Measurements from ENCODE around the gene ZG16.

ZG16 gene

DNA sequence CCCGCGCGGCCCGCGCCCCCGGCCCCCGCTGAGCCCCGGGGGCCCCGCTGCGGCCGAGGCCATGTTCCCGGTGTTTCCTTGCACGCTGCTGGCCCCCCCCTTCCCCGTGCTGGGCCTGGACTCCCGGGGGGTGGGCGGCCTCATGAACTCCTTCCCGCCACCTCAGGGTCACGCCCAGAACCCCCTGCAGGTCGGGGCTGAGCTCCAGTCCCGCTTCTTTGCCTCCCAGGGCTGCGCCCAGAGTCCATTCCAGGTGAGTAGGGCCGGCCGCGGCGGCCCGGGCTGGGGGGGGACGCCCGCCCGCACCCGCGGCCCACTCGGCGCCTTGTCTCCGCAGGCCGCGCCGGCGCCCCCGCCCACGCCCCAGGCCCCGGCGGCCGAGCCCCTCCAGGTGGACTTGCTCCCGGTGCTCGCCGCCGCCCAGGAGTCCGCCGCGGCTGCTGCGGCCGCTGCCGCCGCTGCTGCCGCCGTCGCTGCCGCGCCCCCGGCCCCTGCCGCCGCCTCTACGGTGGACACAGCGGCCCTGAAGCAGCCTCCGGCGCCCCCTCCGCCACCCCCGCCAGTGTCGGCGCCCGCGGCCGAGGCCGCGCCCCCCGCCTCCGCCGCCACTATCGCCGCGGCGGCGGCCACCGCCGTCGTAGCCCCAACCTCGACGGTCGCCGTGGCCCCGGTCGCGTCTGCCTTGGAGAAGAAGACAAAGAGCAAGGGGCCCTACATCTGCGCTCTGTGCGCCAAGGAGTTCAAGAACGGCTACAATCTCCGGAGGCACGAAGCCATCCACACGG is 28.8 kb downstream of the ZG16 start:
- H3K36me3 Mint-ChIP-seq, result peaks cover 40 to 61% of the 10 kb centered on the region in 2 donors
- peak; percentile 58 for DNase-seq
- ATAC-seq (replicated peaks), result peak; percentile 3 to 4
- peak overlapping the region; percentile 96 for H3K27ac Mint-ChIP-seq
- H3K9me3 Mint-ChIP-seq, result no peaks in the 10 kb centered on the region
- peak overlapping the region; percentile 85 to 88 for H3K4me3 Mint-ChIP-seq
- H3K27me3 Mint-ChIP-seq, result peaks cover 0 to 4% of the 10 kb centered on the region in 2 donors
- H3K4me1 Mint-ChIP-seq, result peaks cover 50 to 64% of the 10 kb centered on the region in 2 donors

DNA sequence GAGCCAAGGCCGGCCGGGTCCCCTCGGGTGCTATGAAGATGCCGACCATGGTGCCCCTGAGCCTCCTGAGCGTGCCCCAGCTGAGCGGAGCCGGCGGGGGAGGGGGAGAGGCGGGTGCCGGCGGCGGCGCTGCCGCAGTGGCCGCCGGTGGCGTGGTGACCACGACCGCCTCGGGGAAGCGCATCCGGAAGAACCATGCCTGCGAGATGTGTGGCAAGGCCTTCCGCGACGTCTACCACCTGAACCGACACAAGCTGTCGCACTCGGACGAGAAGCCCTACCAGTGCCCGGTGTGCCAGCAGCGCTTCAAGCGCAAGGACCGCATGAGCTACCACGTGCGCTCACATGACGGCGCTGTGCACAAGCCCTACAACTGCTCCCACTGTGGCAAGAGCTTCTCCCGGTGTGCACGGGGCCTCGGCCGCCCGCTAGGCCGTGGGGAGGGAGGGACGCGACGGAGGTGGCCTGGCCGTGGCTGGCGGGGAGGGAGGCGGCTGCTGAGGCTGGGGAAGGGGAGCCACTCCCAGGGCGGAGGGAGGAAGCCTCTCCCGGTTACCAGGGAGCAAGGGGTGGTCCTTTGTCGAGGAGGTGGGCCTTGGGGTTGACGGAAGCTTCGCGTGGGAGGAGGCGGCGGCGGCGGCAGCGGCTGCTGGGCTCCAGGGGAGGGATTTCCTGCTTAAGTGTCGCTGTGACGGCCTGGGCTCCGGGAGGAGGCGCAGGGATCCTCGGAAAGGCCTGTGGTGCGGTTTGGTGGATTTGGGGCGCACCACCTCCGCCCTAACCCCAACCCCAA is 29.6 kb downstream of the ZG16 start:
- peaks cover 0 to 12% of the 10 kb centered on the region in 2 donors for H3K27me3 Mint-ChIP-seq
- H3K36me3 Mint-ChIP-seq, result peaks cover 39 to 56% of the 10 kb centered on the region in 2 donors
- H3K4me3 Mint-ChIP-seq, result peak overlapping the region; percentile 85 to 88
- DNase-seq, result peak; percentile 85
- H3K27ac Mint-ChIP-seq, result peak overlapping the region; percentile 96
- peak; percentile 47 to 51 for ATAC-seq (replicated peaks)
- peaks cover 51 to 71% of the 10 kb centered on the region in 2 donors for H3K4me1 Mint-ChIP-seq
- H3K9me3 Mint-ChIP-seq, result no peaks in the 10 kb centered on the region

DNA sequence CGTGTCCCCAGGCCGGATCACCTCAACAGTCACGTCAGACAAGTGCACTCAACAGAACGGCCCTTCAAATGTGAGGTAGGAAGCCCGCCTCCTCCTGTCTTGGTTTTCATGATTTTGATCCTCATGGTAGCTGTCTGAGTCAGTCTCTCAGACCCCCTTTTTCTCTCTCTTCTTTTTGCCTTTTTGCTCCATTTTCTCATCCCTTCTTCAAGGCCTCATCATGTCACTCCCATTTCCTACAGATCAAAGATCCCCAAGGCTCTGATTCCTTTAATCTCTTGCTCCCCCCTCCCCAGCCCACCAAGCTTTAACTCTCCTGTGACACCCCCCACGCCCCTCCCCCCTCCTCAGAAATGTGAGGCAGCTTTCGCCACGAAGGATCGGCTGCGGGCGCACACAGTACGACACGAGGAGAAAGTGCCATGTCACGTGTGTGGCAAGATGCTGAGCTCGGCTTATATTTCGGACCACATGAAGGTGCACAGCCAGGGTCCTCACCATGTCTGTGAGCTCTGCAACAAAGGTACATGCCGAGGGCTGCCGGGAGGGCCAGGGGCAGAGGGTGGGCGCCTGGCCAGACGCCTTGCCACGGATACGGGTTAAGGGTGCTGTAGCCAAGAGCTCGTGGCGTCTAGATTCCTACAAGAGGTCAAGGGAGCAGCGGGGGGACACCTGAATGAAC is 30.3 kb downstream of the ZG16 start:
- DNase-seq, result no peak
- Mint-ChIP-seq H3K9me3 (no peaks in the 10 kb centered on the region), H3K27me3 (peaks cover 0 to 15% of the 10 kb centered on the region in 2 donors)

DNA sequence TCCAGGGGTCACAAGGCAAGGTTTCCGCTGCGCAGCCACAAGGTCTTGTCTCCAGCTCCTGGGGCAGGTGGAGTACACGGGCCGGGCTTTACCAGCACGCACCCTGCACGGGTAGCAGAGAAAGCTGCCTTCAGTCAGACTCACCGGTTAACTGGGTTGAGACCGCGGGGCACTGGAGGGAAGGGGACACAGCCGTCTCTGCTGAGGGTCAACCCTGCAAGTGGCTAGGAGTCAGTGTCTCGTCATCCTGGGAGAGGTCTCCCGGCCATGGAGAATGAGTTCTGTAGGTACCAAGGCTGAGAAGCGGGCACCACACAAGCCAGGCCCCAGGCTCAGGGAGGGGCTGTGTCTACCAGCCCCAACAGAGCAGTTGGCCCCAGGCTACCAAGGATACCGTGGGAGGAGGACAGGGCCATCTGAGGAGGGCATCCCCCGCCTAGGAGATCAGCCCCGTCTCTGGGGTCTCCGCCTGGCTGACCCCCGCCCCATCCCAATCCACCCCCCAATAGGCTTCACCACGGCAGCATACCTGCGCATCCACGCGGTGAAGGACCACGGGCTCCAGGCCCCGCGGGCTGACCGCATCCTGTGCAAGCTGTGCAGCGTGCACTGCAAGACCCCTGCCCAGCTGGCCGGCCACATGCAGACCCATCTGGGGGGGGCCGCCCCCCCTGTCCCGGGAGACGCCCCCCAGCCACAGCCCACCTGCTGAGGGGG is 31.1 kb downstream of the ZG16 start:
- Mint-ChIP-seq H3K9me3 (no peaks in the 10 kb centered on the region), H3K4me1 (peaks cover 45 to 76% of the 10 kb centered on the region in 2 donors), H3K36me3 (peaks cover 33 to 43% of the 10 kb centered on the region in 2 donors), H3K27me3 (peaks cover 0 to 15% of the 10 kb centered on the region in 2 donors), H3K27ac (peak overlapping the region; percentile 62), H3K4me3 (peak overlapping the region; percentile 85 to 88)
- ATAC-seq (replicated peaks) (no peak), DNase-seq (no peak)

More for the DNA sequence above, 30.3 kb downstream of the ZG16 start:
- H3K4me1 Mint-ChIP-seq, result peaks cover 50 to 76% of the 10 kb centered on the region in 2 donors
- H3K36me3 Mint-ChIP-seq, result peaks cover 37 to 51% of the 10 kb centered on the region in 2 donors
- H3K4me3 Mint-ChIP-seq, result peak overlapping the region; percentile 85 to 88
- peak in 1 of 2 donors; percentile 0 for ATAC-seq (replicated peaks)
- peak overlapping the region; percentile 96 for H3K27ac Mint-ChIP-seq

DNA sequence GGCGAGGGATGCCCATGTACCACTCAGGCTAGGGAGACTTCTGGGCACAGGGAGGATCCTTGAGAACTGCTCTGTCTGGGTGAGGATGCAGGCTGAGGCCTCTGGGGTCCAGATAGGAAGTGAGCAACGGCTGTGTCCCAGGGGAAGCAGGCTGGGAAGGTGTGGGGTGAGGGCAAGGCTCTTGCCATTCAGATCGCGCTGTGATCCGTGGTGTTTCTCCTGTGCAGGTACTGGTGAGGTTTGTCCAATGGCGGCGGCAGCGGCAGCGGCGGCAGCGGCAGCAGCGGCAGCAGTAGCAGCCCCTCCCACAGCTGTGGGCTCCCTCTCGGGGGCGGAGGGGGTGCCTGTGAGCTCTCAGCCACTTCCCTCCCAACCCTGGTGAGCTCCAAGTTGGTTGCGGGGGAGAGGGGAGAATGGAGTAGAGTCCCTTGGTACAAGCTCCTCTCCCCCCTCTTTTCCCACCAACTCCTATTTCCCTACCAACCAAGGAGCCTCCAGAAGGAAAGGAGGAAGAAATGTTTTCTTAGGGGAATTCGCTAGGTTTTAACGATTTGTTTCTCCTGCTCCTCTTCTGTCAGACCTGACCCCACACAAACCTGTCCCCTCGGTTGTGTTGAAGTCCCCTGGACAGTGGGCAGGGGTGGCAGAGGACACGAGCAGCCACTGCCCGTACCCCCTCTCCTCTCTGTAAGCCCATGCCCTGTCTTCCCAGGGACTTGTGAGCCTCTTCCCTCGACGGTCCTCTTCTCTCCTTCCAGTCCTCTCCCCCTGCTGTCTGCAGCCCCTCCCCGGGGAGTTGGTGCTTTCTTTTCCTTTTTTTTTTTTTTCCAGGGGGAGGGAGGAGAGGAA is 32.0 kb downstream of the ZG16 start:
- H3K4me1 Mint-ChIP-seq, result peaks cover 46 to 75% of the 10 kb centered on the region in 2 donors
- DNase-seq (no peak), ATAC-seq (replicated peaks) (no peak)
- no peaks in the 10 kb centered on the region for H3K9me3 Mint-ChIP-seq
- peak overlapping the region; percentile 81 to 84 for H3K4me3 Mint-ChIP-seq
- H3K27ac Mint-ChIP-seq, result peak overlapping the region; percentile 68
- H3K27me3 Mint-ChIP-seq, result peaks cover 0 to 15% of the 10 kb centered on the region in 2 donors
- H3K36me3 Mint-ChIP-seq, result peaks cover 33 to 38% of the 10 kb centered on the region in 2 donors

DNA sequence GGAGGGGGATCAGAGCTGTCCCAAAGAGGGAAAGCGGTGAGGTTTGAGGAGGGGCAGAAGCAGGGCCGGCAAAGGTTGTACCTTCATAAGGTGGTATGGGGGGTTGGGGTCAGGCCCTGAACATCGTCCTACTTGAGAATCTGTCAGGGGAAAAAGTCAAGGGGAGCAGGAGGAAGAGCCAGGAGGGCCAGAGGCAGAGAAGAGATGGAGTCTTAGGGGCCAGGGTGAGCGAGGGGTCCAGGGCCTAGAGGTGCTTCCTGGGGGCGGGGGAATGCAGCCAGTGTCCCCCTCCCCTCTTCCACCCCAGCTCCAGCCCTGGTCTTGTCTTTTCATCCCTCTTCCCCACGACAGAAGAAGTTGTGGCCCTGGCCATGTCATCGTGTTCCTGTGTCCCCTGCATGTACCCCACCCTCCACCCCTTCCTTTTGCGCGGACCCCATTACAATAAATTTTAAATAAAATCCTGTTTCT is 32.7 kb downstream of the ZG16 start:
- no peaks in the 10 kb centered on the region for H3K9me3 Mint-ChIP-seq
- peak overlapping the region; percentile 81 to 84 for H3K4me3 Mint-ChIP-seq
- ATAC-seq (replicated peaks), result no peak
- H3K36me3 Mint-ChIP-seq, result peaks cover 30 to 34% of the 10 kb centered on the region in 2 donors
- peaks cover 0 to 15% of the 10 kb centered on the region in 2 donors for H3K27me3 Mint-ChIP-seq
- DNase-seq, result no peak
- H3K27ac Mint-ChIP-seq, result peak overlapping the region; percentile 72
- H3K4me1 Mint-ChIP-seq, result peaks cover 47 to 76% of the 10 kb centered on the region in 2 donors

DNA sequence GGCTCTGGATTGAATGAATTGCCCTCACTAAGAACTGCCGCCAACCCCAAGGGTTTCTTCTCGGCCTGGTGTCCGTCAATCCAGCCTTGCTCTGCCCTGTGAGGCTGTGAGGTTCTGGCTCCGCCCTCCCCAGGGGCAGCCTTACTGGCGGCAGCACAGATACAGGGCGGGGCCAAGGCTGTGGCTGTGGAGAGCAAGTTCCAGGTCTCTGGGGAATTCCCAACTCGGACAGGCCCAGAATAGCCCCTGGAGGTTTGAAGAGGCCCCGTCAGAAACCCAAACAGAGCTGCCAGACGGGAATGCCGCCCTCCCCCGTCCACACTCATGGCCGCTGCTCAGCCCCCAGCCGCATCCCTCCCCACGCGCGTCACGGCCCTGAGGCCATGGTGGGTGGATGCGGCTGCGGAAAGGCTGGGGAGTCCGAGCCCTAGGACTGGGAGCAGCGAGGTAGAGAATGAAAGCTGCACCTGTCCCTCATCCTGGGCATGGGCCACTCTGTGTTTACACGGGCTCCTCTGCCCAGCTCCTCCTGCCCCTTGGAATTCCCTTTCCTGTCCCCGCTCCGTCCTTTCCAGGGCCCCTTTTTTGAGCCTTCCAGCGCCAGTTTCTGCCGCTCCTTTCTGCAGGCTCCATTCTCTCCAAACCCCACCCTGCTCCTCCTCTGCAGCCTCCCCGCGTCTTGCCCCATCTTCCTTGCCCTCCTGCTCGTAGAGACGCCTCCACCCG is 33.3 kb downstream of the ZG16 start:
- H3K4me1 Mint-ChIP-seq, result peaks cover 48 to 77% of the 10 kb centered on the region in 2 donors
- DNase-seq, result peak; percentile 77
- no peaks in the 10 kb centered on the region for H3K9me3 Mint-ChIP-seq
- H3K36me3 Mint-ChIP-seq, result peaks cover 31 to 35% of the 10 kb centered on the region in 2 donors
- peak overlapping the region; percentile 81 to 84 for H3K4me3 Mint-ChIP-seq
- ATAC-seq (replicated peaks), result peak; percentile 49 to 53
- peaks cover 0 to 15% of the 10 kb centered on the region in 2 donors for H3K27me3 Mint-ChIP-seq
- H3K27ac Mint-ChIP-seq, result peak overlapping the region; percentile 72

DNA sequence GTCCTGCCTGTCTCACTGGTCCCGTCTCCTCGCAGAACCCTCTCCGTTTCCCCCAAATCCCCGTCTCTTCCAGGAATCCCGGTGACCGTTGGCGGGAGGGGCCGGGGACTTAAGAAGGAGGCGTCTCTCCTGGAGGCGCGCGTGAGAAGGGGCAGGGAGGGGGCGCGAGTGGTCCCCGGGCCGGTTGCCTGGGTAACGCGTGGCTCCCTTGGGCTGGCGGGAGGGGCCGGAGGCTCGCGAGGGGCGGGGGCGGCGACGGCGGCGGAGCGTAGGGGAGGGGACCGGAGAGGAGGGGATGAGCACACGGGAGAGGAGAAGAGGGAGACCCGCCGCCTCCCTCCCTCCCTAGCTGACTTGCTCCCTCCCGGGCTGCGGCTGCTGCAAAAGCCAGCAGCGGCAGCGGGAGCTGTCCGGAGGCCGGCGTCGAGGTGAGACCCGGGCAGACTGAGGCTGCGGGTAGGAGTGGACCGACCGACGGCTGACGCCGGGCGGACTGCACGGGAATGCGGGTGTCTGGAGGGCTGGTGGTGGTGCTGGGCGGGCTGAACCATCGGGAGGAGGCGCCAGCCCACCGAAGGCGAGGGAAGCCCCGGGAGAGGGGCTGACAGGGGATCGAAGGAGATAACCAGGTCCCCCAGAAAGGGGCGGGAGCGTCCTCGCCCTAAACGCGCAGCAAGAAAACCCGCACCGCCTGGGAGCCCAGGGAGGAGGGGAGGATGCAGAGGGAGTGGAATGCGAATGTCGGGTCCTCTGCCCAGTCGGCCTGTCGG is 34.0 kb downstream of the ZG16 start, which contains the start of gene PRRT2:
PRRT2 (plus strand) TSS at position 298 of the 770 bp plus-strand sequence. CDS start 862 bp downstream, outside the sequence.
- no peak for DNase-seq
- H3K27ac Mint-ChIP-seq, result peak within 1 kb of the TSS; percentile 72
- peaks cover 0 to 15% of the 10 kb centered on the region in 2 donors for H3K27me3 Mint-ChIP-seq
- peaks cover 52 to 84% of the 10 kb centered on the region in 2 donors for H3K4me1 Mint-ChIP-seq
- H3K36me3 Mint-ChIP-seq, result peaks cover 36 to 42% of the 10 kb centered on the region in 2 donors
- no peaks in the 10 kb centered on the region for H3K9me3 Mint-ChIP-seq
- ATAC-seq (replicated peaks), result no peak
- H3K4me3 Mint-ChIP-seq, result peak within 1 kb of the TSS; percentile 81 to 84

DNA sequence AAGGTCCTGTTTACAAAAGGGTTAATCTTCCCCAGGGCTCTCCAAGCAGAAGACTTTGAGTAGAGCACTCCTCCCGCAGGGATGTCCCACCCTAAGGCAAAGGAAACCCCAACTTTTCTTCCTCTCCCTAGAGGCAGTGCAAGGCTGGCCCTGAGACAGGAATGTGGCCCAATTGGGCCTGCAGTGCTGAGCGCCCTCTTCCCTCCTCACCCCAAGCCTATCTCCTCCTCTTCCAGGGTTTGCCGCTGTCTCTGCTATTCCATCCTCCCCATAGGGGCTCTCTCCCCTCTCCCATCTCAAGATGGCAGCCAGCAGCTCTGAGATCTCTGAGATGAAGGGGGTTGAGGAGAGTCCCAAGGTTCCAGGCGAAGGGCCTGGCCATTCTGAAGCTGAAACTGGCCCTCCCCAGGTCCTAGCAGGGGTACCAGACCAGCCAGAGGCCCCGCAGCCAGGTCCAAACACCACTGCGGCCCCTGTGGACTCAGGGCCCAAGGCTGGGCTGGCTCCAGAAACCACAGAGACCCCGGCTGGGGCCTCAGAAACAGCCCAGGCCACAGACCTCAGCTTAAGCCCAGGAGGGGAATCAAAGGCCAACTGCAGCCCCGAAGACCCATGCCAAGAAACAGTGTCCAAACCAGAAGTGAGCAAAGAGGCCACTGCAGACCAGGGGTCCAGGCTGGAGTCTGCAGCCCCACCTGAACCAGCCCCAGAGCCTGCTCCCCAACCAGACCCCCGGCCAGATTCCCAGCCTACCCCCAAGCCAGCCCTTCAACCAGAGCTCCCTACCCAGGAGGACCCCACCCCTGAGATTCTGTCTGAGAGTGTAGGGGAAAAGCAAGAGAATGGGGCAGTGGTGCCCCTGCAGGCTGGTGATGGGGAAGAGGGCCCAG is 34.9 kb downstream of the ZG16 start:
- Mint-ChIP-seq H3K27me3 (peaks cover 0 to 15% of the 10 kb centered on the region in 2 donors), H3K27ac (peak overlapping the region; percentile 37), H3K4me3 (peak overlapping the region; percentile 25 to 84), H3K9me3 (no peaks in the 10 kb centered on the region), H3K4me1 (peaks cover 51 to 88% of the 10 kb centered on the region in 2 donors), H3K36me3 (peaks cover 33 to 39% of the 10 kb centered on the region in 2 donors)
- no peak for ATAC-seq (replicated peaks)
- DNase-seq, result no peak

DNA sequence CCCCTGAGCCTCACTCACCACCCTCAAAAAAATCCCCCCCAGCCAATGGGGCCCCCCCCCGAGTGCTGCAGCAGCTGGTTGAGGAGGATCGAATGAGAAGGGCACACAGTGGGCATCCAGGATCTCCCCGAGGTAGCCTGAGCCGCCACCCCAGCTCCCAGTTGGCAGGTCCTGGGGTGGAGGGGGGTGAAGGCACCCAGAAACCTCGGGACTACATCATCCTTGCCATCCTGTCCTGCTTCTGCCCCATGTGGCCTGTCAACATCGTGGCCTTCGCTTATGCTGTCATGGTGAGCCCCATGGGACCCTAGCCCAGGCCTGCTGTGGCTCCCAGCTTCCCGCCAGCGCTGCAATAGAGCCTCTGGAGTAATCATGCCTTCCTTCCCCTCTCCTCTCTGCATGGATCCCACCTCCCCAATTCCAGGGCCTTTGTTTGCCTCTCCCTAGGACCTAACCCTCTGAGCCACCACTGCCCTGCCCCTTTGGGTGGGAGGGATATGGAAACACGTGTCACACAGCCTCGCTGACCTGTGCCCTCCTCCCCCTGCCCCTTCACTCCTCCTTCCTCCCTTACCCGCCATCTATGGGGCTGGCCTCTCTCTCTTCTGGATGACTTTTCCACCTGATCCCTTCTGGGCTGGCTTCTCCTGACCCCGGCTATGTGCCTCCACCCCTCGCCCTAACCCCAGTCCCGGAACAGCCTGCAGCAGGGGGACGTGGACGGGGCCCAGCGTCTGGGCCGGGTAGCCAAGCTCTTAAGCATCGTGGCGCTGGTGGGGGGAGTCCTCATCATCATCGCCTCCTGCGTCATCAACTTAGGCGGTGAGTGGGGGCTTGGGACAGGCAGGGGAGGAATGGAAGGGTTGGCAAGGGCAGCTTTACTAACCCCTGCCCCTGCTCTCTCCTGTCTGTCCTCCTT is 35.8 kb downstream of the ZG16 start:
- ATAC-seq (replicated peaks), result no peak
- Mint-ChIP-seq H3K4me1 (peaks cover 52 to 88% of the 10 kb centered on the region in 2 donors), H3K27ac (peak overlapping the region; percentile 73), H3K4me3 (peak overlapping the region in 1 of 2 donors; percentile 14), H3K27me3 (peaks cover 0 to 15% of the 10 kb centered on the region in 2 donors), H3K9me3 (no peaks in the 10 kb centered on the region), H3K36me3 (peaks cover 33 to 39% of the 10 kb centered on the region in 2 donors)
- no peak for DNase-seq
